ENCODE results near the gene PI4KB.

- TF ChIP-seq REST (IDR thresholded peaks at IDR 0.05; ENCODE audit: low read depth, low read length) (no peak), USF2 (IDR thresholded peaks at IDR 0.05; ENCODE audit: borderline replicate concordance, low read depth, low read length) (no peak), ZBTB33 (IDR thresholded peaks at IDR 0.05; ENCODE audit: borderline replicate concordance, low read depth) (no peak), CTCF (IDR thresholded peaks at IDR 0.05) (no peak), SIN3A (IDR thresholded peaks at IDR 0.05; ENCODE audit: borderline replicate concordance, low read depth, low read length) (no peak), RCOR1 (IDR thresholded peaks at IDR 0.05; ENCODE audit: low read length) (no peak), GABPA (IDR thresholded peaks at IDR 0.05; ENCODE audit: low read depth) (no peak)
Observed at GRCh38 chr1:151292207-151293030, 34.8 kb downstream of the PI4KB start.
